ENCODE measurements around the gene IPO11.
A peak's percentile ranks its signal among the peaks of the same experiment; 100 is the strongest.
"Not testable (repeated sequence)": the region's sequence is repeated elsewhere in the genome, so short reads cannot be mapped to it uniquely, and the experiment has no call there.

The IPO11 gene

GRCh38 chr5:62662521-62662920 lies 250.0 kb downstream of the IPO11 start:
- no peak overlapping the region for H3K4me3 ChIP-seq (ENCODE audit: low read depth, low read length)
- peak; percentile 10 for DNase-seq (ENCODE audit: low read depth)
- no peak for TF ChIP-seq MYC (IDR thresholded peaks at IDR 0.05; ENCODE audit: low read depth, low read length)
- no peak for TF ChIP-seq CTCF (IDR thresholded peaks at IDR 0.05; ENCODE audit: low read depth, low read length)
- TF ChIP-seq MAX (IDR thresholded peaks at IDR 0.05; ENCODE audit: low read depth, low read length): no peak
- no peak for TF ChIP-seq POLR2A (IDR thresholded peaks at IDR 0.05; ENCODE audit: extremely low read depth, insufficient read length)

GRCh38 chr5:62671479-62671878 lies 258.9 kb downstream of the IPO11 start:
- no peak for DNase-seq (ENCODE audit: low read depth)
- TF ChIP-seq POLR2A (IDR thresholded peaks at IDR 0.05; ENCODE audit: extremely low read depth, insufficient read length) (no peak), MYC (IDR thresholded peaks at IDR 0.05; ENCODE audit: low read depth, low read length) (no peak), MAX (IDR thresholded peaks at IDR 0.05; ENCODE audit: low read depth, low read length) (no peak), CTCF (IDR thresholded peaks at IDR 0.05; ENCODE audit: low read depth, low read length) (no peak)

GRCh38 chr5:62676596-62676995 lies 264.0 kb downstream of the IPO11 start:
- DNase-seq (ENCODE audit: low read depth); H3K4me3 ChIP-seq (ENCODE audit: low read depth, low read length): not testable (repeated sequence)

More at GRCh38 chr5:62671479-62671878, 258.9 kb downstream of the IPO11 start:
- H3K4me3 ChIP-seq (ENCODE audit: low read depth, low read length): no peak overlapping the region
